Measurements from ENCODE around the gene OR2D2.
"Not testable (repeated sequence)": the region's sequence is repeated elsewhere in the genome, so short reads cannot be mapped to it uniquely, and the experiment has no call there.

Gene OR2D2

GRCh38 chr11:6882751-6883150, 9.5 kb downstream of the OR2D2 start:
- no peak for DNase-seq (ENCODE audit: low read depth in 2 of 3, low spot score in 2 of 3)

- no peak for DNase-seq (ENCODE audit: low read depth in 2 of 3, low spot score in 2 of 3)
Observed at GRCh38 chr11:6876914-6877313, 15.4 kb downstream of the OR2D2 start.

GRCh38 chr11:6876325-6876724, 16.0 kb downstream of the OR2D2 start, which contains the start of gene OR10A4:
TSS of gene OR10A4 (plus strand) at chr11:6876625. CDS start at chr11:6876648, 23 bp downstream.
- DNase-seq (ENCODE audit: low read depth in 2 of 3, low spot score in 2 of 3): no peak

GRCh38 chr11:6875761-6876160, 16.5 kb downstream of the OR2D2 start:
- no peak for DNase-seq (ENCODE audit: low read depth in 2 of 3, low spot score in 2 of 3)

GRCh38 chr11:6871278-6871677, 21.0 kb downstream of the OR2D2 start:
- no peak for DNase-seq (ENCODE audit: low read depth in 2 of 3, low spot score in 2 of 3)

- DNase-seq (ENCODE audit: low read depth in 2 of 3, low spot score in 2 of 3): no peak
Observed at GRCh38 chr11:6864438-6864837, 27.9 kb downstream of the OR2D2 start.

- DNase-seq (ENCODE audit: low read depth in 2 of 3, low spot score in 2 of 3): no peak
Observed at GRCh38 chr11:6862961-6863360, 29.3 kb downstream of the OR2D2 start, which contains the start of gene OR10A2. TSS of gene OR10A2 (plus strand) at chr11:6863057. CDS start at chr11:6869755, 6,698 bp downstream.

- no peak for DNase-seq (ENCODE audit: low read depth in 2 of 3, low spot score in 2 of 3)
Observed at GRCh38 chr11:6856871-6857270, 35.4 kb downstream of the OR2D2 start.

- DNase-seq (ENCODE audit: low read depth in 2 of 3, low spot score in 2 of 3): no peak
Observed at GRCh38 chr11:6855971-6856541, 36.2 kb downstream of the OR2D2 start.

- DNase-seq (ENCODE audit: low read depth in 2 of 3, low spot score in 2 of 3): not testable (repeated sequence)
Observed at GRCh38 chr11:6854801-6855200, 37.5 kb downstream of the OR2D2 start.

GRCh38 chr11:6850526-6850925, 41.8 kb downstream of the OR2D2 start:
- no peak for DNase-seq (ENCODE audit: low read depth in 2 of 3, low spot score in 2 of 3)

GRCh38 chr11:6845383-6845782, 46.9 kb downstream of the OR2D2 start, which contains the start of gene OR10A5:
TSS of gene OR10A5 (plus strand) at chr11:6845683. CDS start at chr11:6845683, 0 bp downstream.
- DNase-seq (ENCODE audit: low read depth in 2 of 3, low spot score in 2 of 3): no peak

- DNase-seq (ENCODE audit: low read depth in 2 of 3, low spot score in 2 of 3): no peak
Observed at GRCh38 chr11:6844356-6844755, 47.9 kb downstream of the OR2D2 start.

GRCh38 chr11:6843670-6844069, 48.6 kb downstream of the OR2D2 start:
- DNase-seq (ENCODE audit: low read depth in 2 of 3, low spot score in 2 of 3): no peak

GRCh38 chr11:6841694-6842093, 50.6 kb downstream of the OR2D2 start:
- DNase-seq (ENCODE audit: low read depth in 2 of 3, low spot score in 2 of 3): no peak

All from activated CD8-positive, alpha-beta memory T cell treated with anti-CD3 and anti-CD28 coated beads for 48 hours (primary cell).